ENCODE data around the gene LMF1.

- TF ChIP-seq CTCF (IDR thresholded peaks at IDR 0.05), result no peak
- no peak for TF ChIP-seq POLR2A (IDR thresholded peaks at IDR 0.05)
Measured at GRCh38 chr16:843771-844170, 127.0 kb downstream of the LMF1 start.

Measured in vagina (tissue), 2 donors.